HFFc6 (cell line): ENCODE data around the gene GBX1. TPM values are rescaled to one million over a fixed set of nuclear protein-coding genes. Genes with fewer than 3 reads are reported as not detected.
A peak's percentile ranks its signal among the peaks of the same experiment; 100 is the strongest.

Source experiments
- DNase-seq: peaks from one replicate; pipeline ENCODE4 v3.0.0-alpha.2; 2018
- H3K27ac Mint-ChIP-seq: 2 replicates; pipeline ENCODE4 v1.8.0; 2020; ENCODE audit warnings: mild to moderate bottlenecking, mixed read lengths
- H3K27me3 Mint-ChIP-seq: 2 replicates; pipeline ENCODE4 v1.8.0; 2021; ENCODE audit warnings: mild to moderate bottlenecking, moderate library complexity, mixed read lengths; ENCODE audit not compliant: insufficient read depth
- H3K36me3 Mint-ChIP-seq: 2 replicates; pipeline ENCODE4 v1.8.0; 2021; ENCODE audit warnings: low read depth, mixed read lengths
- H3K4me1 Mint-ChIP-seq: 2 replicates; pipeline ENCODE4 v1.8.0; 2020; ENCODE audit warnings: low read depth, mixed read lengths
- H3K4me3 Mint-ChIP-seq: 2 replicates; pipeline ENCODE4 v1.8.0; 2020; ENCODE audit warnings: mild to moderate bottlenecking, moderate library complexity, mixed read lengths
- H3K9me3 Mint-ChIP-seq: 2 replicates; pipeline ENCODE4 v1.8.0; 2020; ENCODE audit warnings: mild to moderate bottlenecking, mixed read lengths
- CTCF ChIP-seq: fragments of 200-600 bp; sonication (generic); IDR thresholded peaks from 2 replicates; pipeline ENCODE4 v1.5.0; 2021; ENCODE audit warnings: antibody characterized with exemption, mild to moderate bottlenecking
- total RNA-seq, 6 experiments: library from RNA; stranded (reverse); fragmentation: NEBNext Ultra II Directional; extraction: Animal tissue kit (Norgen Biotek cat#: 25700); gene quantifications; 2 replicates in 1 of 6; 3 replicates in 5 of 6; pipeline ENCODE4 v1.2.3, GENCODE V29; 2021

GBX1 gene
- total RNA-seq, 6 experiments from 2014 or later = not detected

GRCh38 chr7:151118108-151119054 is 49.1 kb downstream of the GBX1 start:
- Mint-ChIP-seq H3K9me3 (no peaks in the 10 kb centered on the region), H3K36me3 (peaks cover 18% of the 10 kb centered on the region), H3K27ac (no peak overlapping the region), H3K27me3 (no peaks in the 10 kb centered on the region; the same call in 1 of the 2 replicates), H3K4me3 (no peak overlapping the region), H3K4me1 (peaks cover 14% of the 10 kb centered on the region)
- no peak for TF ChIP-seq CTCF
- no peak for DNase-seq

- Mint-ChIP-seq H3K9me3 (no peaks in the 10 kb centered on the region), H3K27me3 (no peaks in the 10 kb centered on the region; the same call in 1 of the 2 replicates), H3K27ac (no peak overlapping the region), H3K4me1 (peaks cover 22% of the 10 kb centered on the region), H3K36me3 (peaks cover 18% of the 10 kb centered on the region), H3K4me3 (no peak overlapping the region)
- DNase-seq = no peak
- TF ChIP-seq CTCF = no peak
Measured at GRCh38 chr7:151117565-151117964, 49.9 kb downstream of the GBX1 start.

GRCh38 chr7:151116603-151117440 is 50.7 kb downstream of the GBX1 start:
- no peak for TF ChIP-seq CTCF
- H3K9me3 Mint-ChIP-seq = no peaks in the 10 kb centered on the region
- H3K4me3 Mint-ChIP-seq = no peak overlapping the region
- H3K27ac Mint-ChIP-seq = no peak overlapping the region
- no peak for DNase-seq
- H3K36me3 Mint-ChIP-seq = peaks cover 18% of the 10 kb centered on the region
- peaks cover 30% of the 10 kb centered on the region for H3K4me1 Mint-ChIP-seq
- no peaks in the 10 kb centered on the region; the same call in 1 of the 2 replicates for H3K27me3 Mint-ChIP-seq

- peaks cover 11% of the 10 kb centered on the region for H3K36me3 Mint-ChIP-seq
- H3K9me3 Mint-ChIP-seq = no peaks in the 10 kb centered on the region
- no peak for DNase-seq
- no peaks in the 10 kb centered on the region; the same call in 1 of the 2 replicates for H3K27me3 Mint-ChIP-seq
- H3K4me1 Mint-ChIP-seq = peaks cover 37% of the 10 kb centered on the region
- H3K27ac Mint-ChIP-seq = peak overlapping the region; percentile 50
- TF ChIP-seq CTCF = no peak
- H3K4me3 Mint-ChIP-seq = peak overlapping the region; percentile 76
Measured at GRCh38 chr7:151115836-151116418, 51.6 kb downstream of the GBX1 start.

- Mint-ChIP-seq H3K27ac (peak overlapping the region; percentile 50), H3K4me3 (peak overlapping the region; percentile 76), H3K36me3 (peaks cover 5% of the 10 kb centered on the region), H3K9me3 (no peaks in the 10 kb centered on the region), H3K4me1 (peaks cover 44% of the 10 kb centered on the region), H3K27me3 (no peaks in the 10 kb centered on the region; the same call in 1 of the 2 replicates)
- TF ChIP-seq CTCF = no peak
- no peak for DNase-seq
Measured at GRCh38 chr7:151115121-151115835, 52.2 kb downstream of the GBX1 start.
